Activated CD8-positive, alpha-beta T cell treated with anti-CD3 and anti-CD28 coated beads, Interleukin-2, amount 10 ng/mL, durations not matched to agents 7 days and 5 days (primary cell): ENCODE measurements around the gene CEBPG. TPM values are rescaled to one million over a fixed set of nuclear protein-coding genes. Genes with fewer than 3 reads are reported as not detected.

Experiments
- ATAC-seq: fragments of 150-1000 bp; cut with Tn5 transposase; one replicate; pipeline ENCODE4 v1.10.0; 2021; ENCODE audit warnings: moderate library complexity
- CTCF ChIA-PET: fragments of 350-600 bp; sonication (Branson Sonifier 250); formaldehyde crosslinking; loops from one replicate; lab custom pipeline; 2021; ENCODE audit warnings: antibody characterized with exemption; lab: Charles Lee
- POLR2A ChIA-PET: fragments of 350-600 bp; sonication (Branson Sonifier 250); formaldehyde crosslinking; loops from one replicate; lab custom pipeline; 2021; ENCODE audit warnings: antibody characterized with exemption; lab: Charles Lee
- DNase-seq: peaks from one replicate; pipeline ENCODE4 v3.0.0-alpha.2; 2020
- H3K27ac Mint-ChIP-seq: one replicate; pipeline ENCODE4 v1.8.0; 2021; ENCODE audit warnings: mild to moderate bottlenecking, mixed read lengths
- H3K27me3 Mint-ChIP-seq: one replicate; pipeline ENCODE4 v1.8.0; 2021; ENCODE audit warnings: low read depth, mixed read lengths
- H3K36me3 Mint-ChIP-seq: one replicate; pipeline ENCODE4 v1.8.0; 2021; ENCODE audit warnings: low read depth, mixed read lengths
- H3K4me1 Mint-ChIP-seq: one replicate; pipeline ENCODE4 v1.8.0; 2021; ENCODE audit warnings: low read depth, mixed read lengths
- H3K4me3 Mint-ChIP-seq: one replicate; pipeline ENCODE4 v1.8.0; 2021; ENCODE audit warnings: mild to moderate bottlenecking, mixed read lengths
- H3K9me3 Mint-ChIP-seq: one replicate; pipeline ENCODE4 v1.8.0; 2022; ENCODE audit warnings: mixed read lengths; ENCODE audit not compliant: insufficient read depth
- total RNA-seq, 2 experiments: library from RNA; stranded (reverse); gene quantifications; one replicate each; pipeline ENCODE4 v1.2.3, GENCODE V29; 2021

CEBPG gene
- total RNA-seq, 2 experiments from 2014 or later: 19.6 to 20.6 TPM

GRCh38 chr19:33340991-33341390 is 32.5 kb upstream of the CEBPG start:
- Mint-ChIP-seq H3K4me1 (no peaks in the 10 kb centered on the region), H3K9me3 (no peaks in the 10 kb centered on the region), H3K4me3 (no peak overlapping the region), H3K36me3 (no peaks in the 10 kb centered on the region), H3K27ac (no peak overlapping the region), H3K27me3 (peaks cover 40% of the 10 kb centered on the region)
- CTCF ChIA-PET: no interaction called here
- ATAC-seq: no peak
- DNase-seq: no peak
- POLR2A ChIA-PET: no interaction called here

- no peaks in the 10 kb centered on the region for H3K36me3 Mint-ChIP-seq
- DNase-seq (no peak), ATAC-seq (no peak)
- no peaks in the 10 kb centered on the region for H3K9me3 Mint-ChIP-seq
- H3K4me3 Mint-ChIP-seq: no peak overlapping the region
- H3K4me1 Mint-ChIP-seq: no peaks in the 10 kb centered on the region
- no peak overlapping the region for H3K27ac Mint-ChIP-seq
- H3K27me3 Mint-ChIP-seq: peaks cover 37% of the 10 kb centered on the region
- ChIA-PET CTCF (no interaction called here), POLR2A (no interaction called here)
Measured at GRCh38 chr19:33343301-33343700, 30.2 kb upstream of the CEBPG start.

GRCh38 chr19:33343859-33344572 is 29.5 kb upstream of the CEBPG start:
- no peak overlapping the region for H3K27ac Mint-ChIP-seq
- no peak for ATAC-seq
- peaks cover 33% of the 10 kb centered on the region for H3K27me3 Mint-ChIP-seq
- no peaks in the 10 kb centered on the region for H3K4me1 Mint-ChIP-seq
- H3K36me3 Mint-ChIP-seq: no peaks in the 10 kb centered on the region
- ChIA-PET POLR2A (interaction anchor here (0.6 kb wide), 1 partner anchor 52 kb away, joined by 3 read pairs; no protein-coding TSS in a partner anchor), CTCF (no interaction called here)
- H3K4me3 Mint-ChIP-seq: no peak overlapping the region
- DNase-seq: no peak
- H3K9me3 Mint-ChIP-seq: no peaks in the 10 kb centered on the region

GRCh38 chr19:33344573-33344925 is 29.0 kb upstream of the CEBPG start:
- ChIA-PET CTCF (no interaction called here), POLR2A (interaction anchor here (0.6 kb wide), 1 partner anchor 51 kb away, joined by 3 read pairs; no protein-coding TSS in a partner anchor)
- ATAC-seq (no peak), DNase-seq (no peak)
- H3K4me3 Mint-ChIP-seq: no peak overlapping the region
- H3K27me3 Mint-ChIP-seq: peaks cover 29% of the 10 kb centered on the region
- H3K9me3 Mint-ChIP-seq: no peaks in the 10 kb centered on the region
- H3K27ac Mint-ChIP-seq: no peak overlapping the region
- H3K4me1 Mint-ChIP-seq: no peaks in the 10 kb centered on the region
- H3K36me3 Mint-ChIP-seq: no peaks in the 10 kb centered on the region

- ChIA-PET CTCF (no interaction called here), POLR2A (no interaction called here)
- no peak overlapping the region for H3K4me3 Mint-ChIP-seq
- H3K36me3 Mint-ChIP-seq: no peaks in the 10 kb centered on the region
- peaks cover 29% of the 10 kb centered on the region for H3K27me3 Mint-ChIP-seq
- H3K9me3 Mint-ChIP-seq: no peaks in the 10 kb centered on the region
- no peak for DNase-seq
- H3K4me1 Mint-ChIP-seq: no peaks in the 10 kb centered on the region
- ATAC-seq: no peak
- H3K27ac Mint-ChIP-seq: no peak overlapping the region
Measured at GRCh38 chr19:33345163-33345562, 28.3 kb upstream of the CEBPG start.

- no peaks in the 10 kb centered on the region for H3K4me1 Mint-ChIP-seq
- peaks cover 18% of the 10 kb centered on the region for H3K27me3 Mint-ChIP-seq
- no peaks in the 10 kb centered on the region for H3K9me3 Mint-ChIP-seq
- no peak overlapping the region for H3K4me3 Mint-ChIP-seq
- no peaks in the 10 kb centered on the region for H3K36me3 Mint-ChIP-seq
- no peak for DNase-seq
- no peak for ATAC-seq
- POLR2A ChIA-PET: no interaction called here
- H3K27ac Mint-ChIP-seq: no peak overlapping the region
- CTCF ChIA-PET: no interaction called here
Measured at GRCh38 chr19:33346665-33347064, 26.8 kb upstream of the CEBPG start.

- peaks cover 15% of the 10 kb centered on the region for H3K27me3 Mint-ChIP-seq
- no peaks in the 10 kb centered on the region for H3K9me3 Mint-ChIP-seq
- H3K36me3 Mint-ChIP-seq: no peaks in the 10 kb centered on the region
- H3K4me1 Mint-ChIP-seq: no peaks in the 10 kb centered on the region
- ChIA-PET POLR2A (no interaction called here), CTCF (no interaction called here)
- ATAC-seq (no peak), DNase-seq (no peak)
- H3K27ac Mint-ChIP-seq: no peak overlapping the region
- no peak overlapping the region for H3K4me3 Mint-ChIP-seq
Measured at GRCh38 chr19:33347300-33347699, 26.2 kb upstream of the CEBPG start.

- no peaks in the 10 kb centered on the region for H3K9me3 Mint-ChIP-seq
- ChIA-PET CTCF (no interaction called here), POLR2A (no interaction called here)
- no peaks in the 10 kb centered on the region for H3K36me3 Mint-ChIP-seq
- H3K27ac Mint-ChIP-seq: no peak overlapping the region
- H3K4me1 Mint-ChIP-seq: no peaks in the 10 kb centered on the region
- H3K27me3 Mint-ChIP-seq: peaks cover 13% of the 10 kb centered on the region
- H3K4me3 Mint-ChIP-seq: no peak overlapping the region
- no peak for ATAC-seq
- DNase-seq: no peak
Measured at GRCh38 chr19:33348301-33349010, 25.1 kb upstream of the CEBPG start.

GRCh38 chr19:33349319-33350289 is 23.9 kb upstream of the CEBPG start:
- ChIA-PET POLR2A (no interaction called here), CTCF (no interaction called here)
- Mint-ChIP-seq H3K4me1 (no peaks in the 10 kb centered on the region), H3K27ac (no peak overlapping the region), H3K27me3 (peaks cover 8% of the 10 kb centered on the region), H3K9me3 (no peaks in the 10 kb centered on the region), H3K4me3 (no peak overlapping the region), H3K36me3 (no peaks in the 10 kb centered on the region)
- DNase-seq (no peak), ATAC-seq (no peak)

- Mint-ChIP-seq H3K9me3 (peaks cover 3% of the 10 kb centered on the region), H3K27me3 (peaks cover 7% of the 10 kb centered on the region), H3K27ac (no peak overlapping the region), H3K4me3 (no peak overlapping the region), H3K4me1 (no peaks in the 10 kb centered on the region), H3K36me3 (no peaks in the 10 kb centered on the region)
- DNase-seq (no peak), ATAC-seq (no peak)
- POLR2A ChIA-PET: interaction anchor here (0.6 kb wide), 1 partner anchor 89 kb away, joined by 3 read pairs; no protein-coding TSS in a partner anchor
- CTCF ChIA-PET: no interaction called here
Measured at GRCh38 chr19:33350538-33351309, 22.8 kb upstream of the CEBPG start.

- H3K9me3 Mint-ChIP-seq: peaks cover 6% of the 10 kb centered on the region
- H3K36me3 Mint-ChIP-seq: no peaks in the 10 kb centered on the region
- ATAC-seq: no peak
- no peak for DNase-seq
- POLR2A ChIA-PET: no interaction called here
- no peak overlapping the region for H3K4me3 Mint-ChIP-seq
- CTCF ChIA-PET: no interaction called here
- H3K4me1 Mint-ChIP-seq: no peaks in the 10 kb centered on the region
- H3K27ac Mint-ChIP-seq: no peak overlapping the region
- H3K27me3 Mint-ChIP-seq: peaks cover 12% of the 10 kb centered on the region
Measured at GRCh38 chr19:33355535-33355934, 18.0 kb upstream of the CEBPG start.
